Measurements from ENCODE around the gene IGSF9B.

IGSF9B gene

GRCh38 chr11:133957900-133958299 is 1.1 kb upstream of the IGSF9B start:
- DNase-seq (ENCODE audit: low read depth in 2 of 3, low spot score in 1 of 3): no peak

DNA sequence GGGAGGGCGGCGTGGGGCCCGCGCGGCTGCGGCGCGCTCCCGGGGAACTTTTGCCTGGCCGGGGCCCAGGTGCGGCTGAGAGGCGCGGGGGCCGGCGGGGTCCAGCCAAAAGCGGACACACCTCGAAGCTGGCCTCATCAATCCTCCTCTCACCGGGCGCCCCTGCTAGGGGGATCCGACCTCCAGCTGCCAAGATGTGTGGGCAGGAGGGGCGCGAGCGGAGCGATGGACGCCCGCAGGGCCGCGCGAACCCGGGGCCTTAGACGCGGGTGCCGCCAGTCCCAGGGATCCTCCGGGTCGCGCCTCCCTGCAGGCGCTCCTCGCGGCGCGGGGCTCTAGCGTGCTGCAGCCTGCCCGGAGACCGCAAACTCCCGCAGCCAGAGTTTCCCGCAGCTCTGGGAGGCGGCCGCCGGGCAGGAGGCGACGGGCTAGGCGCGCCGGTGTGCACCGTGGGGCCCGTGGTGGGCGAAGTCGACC is 785 bp downstream of the IGSF9B start:
- no peak for DNase-seq (ENCODE audit: low read depth in 2 of 3, low spot score in 1 of 3)

- DNase-seq (ENCODE audit: low read depth in 2 of 3, low spot score in 1 of 3): peak in 1 of 3 donors; percentile 22
Observed at GRCh38 chr11:133955081-133955891, 1.5 kb downstream of the IGSF9B start.

GRCh38 chr11:133953999-133954398 is 2.8 kb downstream of the IGSF9B start:
- DNase-seq (ENCODE audit: low read depth in 2 of 3, low spot score in 1 of 3): no peak

DNA sequence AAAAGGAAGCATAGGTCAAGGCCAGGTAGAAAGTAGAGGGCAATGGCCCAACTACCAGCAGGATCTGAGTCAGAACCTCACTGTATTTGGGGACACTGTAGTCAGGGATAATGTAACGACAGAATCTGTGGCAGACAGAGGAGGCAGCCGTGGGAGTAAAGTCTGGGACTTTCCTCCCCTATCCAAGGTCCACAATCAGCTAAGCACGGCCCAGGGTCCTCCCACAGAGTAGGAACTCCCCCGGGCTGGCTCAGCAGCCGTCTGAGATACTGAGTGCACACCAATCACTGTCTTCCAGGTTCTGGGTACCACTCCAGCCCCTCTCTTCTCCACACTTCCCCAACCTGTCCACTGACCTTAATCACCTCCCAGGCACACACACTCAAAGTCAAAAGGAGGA is 3.2 kb downstream of the IGSF9B start:
- DNase-seq (ENCODE audit: low read depth in 2 of 3, low spot score in 1 of 3): no peak

DNA sequence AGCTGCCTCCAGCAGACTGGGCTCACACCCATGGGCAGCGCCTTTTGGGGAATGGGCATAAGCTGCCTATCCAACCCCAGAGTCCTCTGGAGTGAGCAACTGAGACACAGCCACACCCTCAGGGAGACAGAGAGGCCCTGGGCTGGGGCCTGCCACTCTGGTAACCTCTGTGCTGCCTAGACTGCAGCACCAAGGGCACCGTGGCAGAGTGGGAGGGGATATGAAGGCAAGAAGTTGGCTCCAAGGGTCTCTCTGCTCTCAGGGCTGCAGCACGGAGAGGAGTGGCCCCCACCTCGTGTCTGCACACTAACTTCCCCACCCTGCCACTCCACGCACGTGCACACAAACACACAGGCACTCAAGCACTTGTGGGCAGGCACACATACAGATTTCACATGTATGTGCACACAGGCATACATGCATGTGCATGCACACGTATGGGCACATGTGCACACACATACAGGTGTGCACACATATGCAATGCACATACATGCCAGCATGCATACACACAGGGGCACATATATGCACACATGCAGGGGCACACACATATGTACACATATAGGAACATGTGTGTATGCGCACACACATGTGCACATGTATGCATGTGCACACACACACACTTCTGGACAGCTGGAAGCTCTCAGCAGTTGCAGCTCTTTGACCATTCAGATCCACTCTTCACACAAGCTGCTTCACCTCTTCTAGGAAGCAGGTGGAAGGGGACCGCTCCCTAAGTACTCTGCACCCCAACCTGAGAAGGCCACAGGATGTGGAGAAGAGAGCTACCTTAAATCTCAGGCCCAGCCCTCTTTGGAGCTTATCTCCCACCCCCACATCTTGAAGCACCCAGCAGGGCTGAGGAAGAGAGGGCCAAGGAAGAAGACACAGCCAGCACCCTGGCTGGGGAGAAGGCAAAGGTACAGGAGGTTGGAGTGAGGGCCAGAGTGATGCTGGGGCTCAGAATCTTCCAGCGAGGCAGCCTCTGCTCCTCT is 4.3 kb downstream of the IGSF9B start:
- DNase-seq (ENCODE audit: low read depth in 2 of 3, low spot score in 1 of 3): no peak

- no peak for DNase-seq (ENCODE audit: low read depth in 2 of 3, low spot score in 1 of 3)
Observed at GRCh38 chr11:133951327-133952198, 5.2 kb downstream of the IGSF9B start.

- DNase-seq (ENCODE audit: low read depth in 2 of 3, low spot score in 1 of 3): no peak
Observed at GRCh38 chr11:133950874-133951326, 5.9 kb downstream of the IGSF9B start.

- no peak for DNase-seq (ENCODE audit: low read depth in 2 of 3, low spot score in 1 of 3)
Observed at GRCh38 chr11:133950421-133950820, 6.3 kb downstream of the IGSF9B start.

DNA sequence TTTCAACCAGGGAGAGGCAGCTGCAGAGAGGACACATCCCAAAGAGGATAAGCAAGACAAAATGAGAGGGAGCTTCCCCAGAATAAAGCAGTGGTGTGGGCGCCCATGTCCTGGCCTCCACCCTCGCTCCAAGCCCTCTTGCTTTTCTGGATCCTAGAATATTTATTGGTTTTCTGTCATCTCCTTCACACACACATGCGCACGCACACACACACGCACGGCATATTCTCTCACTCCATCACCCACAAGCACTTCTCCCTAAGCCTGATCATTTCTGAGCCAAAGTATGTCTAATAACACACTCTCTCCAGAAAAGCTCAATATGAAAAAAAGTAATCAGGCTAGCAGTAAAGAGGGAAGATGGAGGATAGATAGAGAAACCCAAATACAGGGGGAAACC is 7.6 kb downstream of the IGSF9B start:
- DNase-seq (ENCODE audit: low read depth in 2 of 3, low spot score in 1 of 3): no peak

DNA sequence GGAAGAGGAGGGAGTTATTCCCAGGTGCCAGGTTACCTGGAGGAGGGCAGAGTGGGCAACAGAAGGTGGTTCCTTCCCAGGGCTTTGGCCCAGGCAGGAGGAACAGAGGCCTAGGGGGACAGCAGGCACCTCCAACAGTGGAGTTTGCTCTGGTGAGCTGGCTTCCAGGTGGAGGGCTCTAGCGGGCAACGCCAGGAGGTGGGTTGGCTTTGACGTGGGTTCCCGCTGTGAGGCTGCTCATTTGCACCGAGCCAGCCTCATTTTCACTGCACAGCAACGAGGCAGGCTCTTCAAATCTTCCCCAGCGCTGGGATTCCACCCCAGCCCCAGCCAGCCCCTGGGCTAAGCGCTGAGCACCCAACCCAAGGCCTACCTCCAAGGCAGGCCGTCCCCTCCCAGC is 8.1 kb downstream of the IGSF9B start:
- no peak for DNase-seq (ENCODE audit: low read depth in 2 of 3, low spot score in 1 of 3)

DNA sequence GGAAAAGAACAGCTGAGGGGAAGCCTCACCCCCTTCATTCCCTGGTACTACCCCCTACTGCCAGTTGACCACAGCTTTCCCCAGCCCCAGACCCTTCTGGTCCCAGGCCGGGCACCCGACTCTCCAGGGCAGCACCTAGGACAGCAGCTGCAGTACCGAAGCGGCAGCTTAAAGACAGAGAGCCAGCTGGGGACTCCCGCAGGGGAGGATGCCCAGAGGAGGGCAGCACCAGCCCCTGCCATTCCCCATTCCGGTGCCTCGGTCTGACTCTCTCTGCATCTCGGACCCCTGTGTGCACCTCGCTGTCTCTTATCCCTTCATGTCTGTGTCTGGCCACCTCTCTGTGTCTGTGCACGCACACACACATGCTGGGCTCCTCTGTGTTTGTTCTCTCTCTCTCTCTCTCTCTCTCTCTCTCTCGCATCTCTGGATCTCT is 9.4 kb downstream of the IGSF9B start:
- peak; percentile 44 to 62 (median 44) for DNase-seq (ENCODE audit: low read depth in 2 of 3, low spot score in 1 of 3)

DNA sequence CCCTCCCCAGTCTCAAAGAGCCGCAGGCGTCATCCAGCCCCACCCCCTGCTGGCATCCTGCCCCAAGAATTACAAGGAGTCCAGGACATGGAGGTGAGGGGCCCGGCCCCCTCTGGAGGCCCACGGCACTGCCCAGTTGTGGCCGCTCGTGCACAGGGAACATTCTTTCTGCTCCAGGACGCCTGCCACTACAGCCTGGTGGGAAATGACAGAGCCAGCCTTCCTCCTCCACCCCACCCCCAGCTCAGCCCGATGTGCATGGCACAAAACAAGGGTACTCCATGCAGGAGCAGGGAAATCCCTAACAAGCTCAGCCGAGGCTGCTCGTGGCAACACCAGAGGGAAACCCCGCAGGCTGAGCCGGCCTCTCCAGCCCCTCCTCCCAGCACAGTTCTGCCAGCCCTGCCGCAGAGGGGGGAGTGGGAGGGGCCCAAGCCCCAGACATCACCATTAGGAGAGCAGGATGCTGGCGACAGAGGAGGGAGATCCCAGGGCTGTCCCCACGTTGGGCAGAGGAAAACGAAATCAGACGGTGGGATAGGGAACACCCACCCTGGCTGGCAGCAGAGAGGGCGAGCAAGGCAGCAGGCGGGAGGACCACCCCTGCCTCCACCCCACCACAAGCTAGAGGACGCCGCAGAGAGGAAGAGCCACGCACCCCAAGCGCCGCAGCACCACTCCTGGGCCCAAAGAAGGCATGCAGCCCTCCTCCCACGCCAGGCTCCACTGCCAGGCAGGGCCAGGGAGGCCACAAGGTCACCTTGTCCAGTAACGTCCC is 10.0 kb downstream of the IGSF9B start:
- DNase-seq (ENCODE audit: low read depth in 2 of 3, low spot score in 1 of 3): no peak

GRCh38 chr11:133946051-133946450 is 10.7 kb downstream of the IGSF9B start:
- DNase-seq (ENCODE audit: low read depth in 2 of 3, low spot score in 1 of 3): no peak

DNA sequence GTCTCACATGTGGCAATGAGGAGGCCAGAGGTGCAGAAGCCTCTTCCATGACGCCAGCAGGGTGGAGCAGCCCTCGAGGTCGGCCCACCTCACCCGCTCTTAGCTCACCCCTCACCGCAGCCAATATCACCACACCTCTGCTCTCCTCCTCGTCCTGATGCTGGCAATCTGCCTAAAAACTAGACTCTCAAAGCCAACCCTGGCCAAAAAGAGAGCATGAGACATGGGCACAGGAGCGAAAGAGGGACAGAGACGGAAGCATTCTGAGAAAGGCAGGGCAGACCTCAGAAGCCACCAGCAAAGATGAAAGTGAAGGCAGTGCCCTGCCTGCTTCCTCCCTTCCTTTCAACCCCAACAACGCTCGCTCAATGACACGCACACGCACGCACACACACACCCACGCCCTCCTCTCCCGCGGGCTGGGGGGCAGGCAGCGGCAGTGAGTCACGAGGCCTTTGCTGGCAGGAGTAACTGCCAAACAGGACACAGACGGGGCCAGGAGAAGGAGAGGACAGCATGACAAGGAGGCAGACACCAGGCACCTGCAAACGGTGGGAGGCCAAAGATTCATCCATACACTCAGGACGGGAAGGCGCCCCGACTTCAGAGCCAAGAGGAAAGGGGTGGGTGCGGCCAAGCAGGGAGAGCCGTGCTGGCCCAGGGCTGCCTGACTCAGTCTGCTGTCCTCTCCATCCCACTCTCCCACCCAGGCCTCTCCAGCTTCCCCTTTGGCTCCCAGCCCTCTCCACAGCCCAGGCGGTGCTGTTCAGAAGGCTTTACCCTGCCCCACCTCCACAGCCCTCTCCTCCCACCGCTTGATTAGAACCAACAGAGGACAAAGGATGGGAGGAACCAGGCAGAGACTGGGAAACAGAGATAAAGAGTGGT is 11.4 kb downstream of the IGSF9B start:
- peak; percentile 73 to 77 (median 74) for DNase-seq (ENCODE audit: low read depth in 2 of 3, low spot score in 1 of 3)

DNA sequence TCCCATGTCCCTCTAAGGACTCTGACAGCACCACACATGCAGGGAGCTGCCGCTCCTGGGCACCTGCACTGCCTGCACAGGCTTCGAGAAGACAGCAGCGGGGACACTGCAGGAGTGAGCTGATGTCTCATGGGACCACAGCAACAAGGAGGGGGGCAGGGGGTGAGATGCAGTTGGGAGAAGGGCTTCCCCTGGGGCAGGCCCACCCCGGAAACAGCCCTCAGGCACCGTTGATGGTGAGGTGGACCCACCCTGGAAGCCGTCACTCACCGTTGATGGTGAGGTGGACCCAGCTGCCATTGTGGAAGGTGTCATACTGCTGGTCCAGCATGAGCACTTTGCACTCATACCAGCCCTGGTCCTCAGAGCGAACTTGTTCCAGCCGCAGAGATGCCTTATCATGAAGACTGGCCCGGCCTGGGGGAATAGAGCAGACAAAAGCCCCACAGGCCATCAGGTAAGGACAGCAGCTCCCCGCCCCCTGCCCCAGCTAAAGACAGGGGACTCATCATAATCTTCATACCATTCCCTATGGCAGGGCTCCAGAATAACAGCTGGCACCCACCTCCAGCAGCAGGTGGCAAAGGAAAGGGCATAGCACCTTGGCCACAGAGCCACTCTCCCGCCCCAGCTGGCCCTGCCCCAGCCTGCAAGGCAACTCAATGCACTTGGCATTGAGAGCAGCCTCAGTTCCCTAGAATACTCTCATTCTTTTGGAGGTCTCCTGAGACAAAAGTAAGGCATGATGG is 12.6 kb downstream of the IGSF9B start:
- no peak for DNase-seq (ENCODE audit: low read depth in 2 of 3, low spot score in 1 of 3)

GRCh38 chr11:133942577-133942976 is 14.2 kb downstream of the IGSF9B start:
- DNase-seq (ENCODE audit: low read depth in 2 of 3, low spot score in 1 of 3): no peak

GRCh38 chr11:133941546-133941945 is 15.2 kb downstream of the IGSF9B start:
- DNase-seq (ENCODE audit: low read depth in 2 of 3, low spot score in 1 of 3): no peak
